ENCODE results near the gene AUTS2.

DNA sequence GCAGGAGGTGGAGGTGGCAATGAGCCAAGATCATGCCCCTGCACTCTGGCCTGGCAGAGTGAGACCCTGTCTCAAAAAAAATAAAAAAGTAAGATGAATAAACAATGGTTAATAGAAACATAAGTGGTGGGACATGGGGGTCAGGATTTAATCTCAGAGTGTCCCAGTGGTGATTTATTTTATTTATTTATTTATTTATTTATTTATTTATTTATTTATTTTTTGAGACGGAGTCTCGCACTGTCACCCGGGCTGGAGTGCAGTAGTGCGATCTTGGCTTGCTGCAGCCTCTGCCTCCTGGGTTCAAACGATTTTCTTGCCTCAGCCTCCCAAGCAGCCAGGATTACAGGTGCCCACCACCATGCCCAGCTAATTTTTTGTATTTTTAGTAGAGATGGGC is 1051.0 kb downstream of the AUTS2 start:
- TF ChIP-seq POLR2A (IDR thresholded peaks at IDR 0.05) = no peak
- TF ChIP-seq, protein P1, sequence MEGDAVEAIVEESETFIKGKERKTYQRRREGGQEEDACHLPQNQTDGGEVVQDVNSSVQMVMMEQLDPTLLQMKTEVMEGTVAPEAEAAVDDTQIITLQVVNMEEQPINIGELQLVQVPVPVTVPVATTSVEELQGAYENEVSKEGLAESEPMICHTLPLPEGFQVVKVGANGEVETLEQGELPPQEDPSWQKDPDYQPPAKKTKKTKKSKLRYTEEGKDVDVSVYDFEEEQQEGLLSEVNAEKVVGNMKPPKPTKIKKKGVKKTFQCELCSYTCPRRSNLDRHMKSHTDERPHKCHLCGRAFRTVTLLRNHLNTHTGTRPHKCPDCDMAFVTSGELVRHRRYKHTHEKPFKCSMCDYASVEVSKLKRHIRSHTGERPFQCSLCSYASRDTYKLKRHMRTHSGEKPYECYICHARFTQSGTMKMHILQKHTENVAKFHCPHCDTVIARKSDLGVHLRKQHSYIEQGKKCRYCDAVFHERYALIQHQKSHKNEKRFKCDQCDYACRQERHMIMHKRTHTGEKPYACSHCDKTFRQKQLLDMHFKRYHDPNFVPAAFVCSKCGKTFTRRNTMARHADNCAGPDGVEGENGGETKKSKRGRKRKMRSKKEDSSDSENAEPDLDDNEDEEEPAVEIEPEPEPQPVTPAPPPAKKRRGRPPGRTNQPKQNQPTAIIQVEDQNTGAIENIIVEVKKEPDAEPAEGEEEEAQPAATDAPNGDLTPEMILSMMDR (IDR thresholded peaks at IDR 0.05) = no peak

Measured in thyroid gland (tissue), 4 donors.